Neural cell (in vitro differentiated cells): ENCODE measurements around the gene RGS14.

Experiments used
- CTCF ChIP-seq: fragments of 450-650 bp; IDR thresholded peaks from 2 replicates; pipeline ENCODE4 v1.5.1; 2014; ENCODE audit warnings: antibody characterized with exemption, mild to moderate bottlenecking, moderate library complexity; ENCODE audit not compliant: poor library complexity, severe bottlenecking
- EZH2 ChIP-seq: fragments of 200-600, 300-800 bp; shearing (Covaris generic), sonication (generic); IDR thresholded peaks from 2 replicates; pipeline ENCODE4 v1.6.1; 2014; ENCODE audit warnings: antibody characterized with exemption, low read length, borderline replicate concordance, mild to moderate bottlenecking; ENCODE audit not compliant: insufficient read depth, poor library complexity, severe bottlenecking
- POLR2AphosphoS5 ChIP-seq: IDR thresholded peaks from 2 replicates; pipeline ENCODE4 v1.6.1; 2012
- REST ChIP-seq: IDR thresholded peaks from 2 replicates; pipeline ENCODE4 v1.6.1; 2012; ENCODE audit warnings: borderline replicate concordance
- SMC3 ChIP-seq: fragments of 450-650 bp; conservative IDR thresholded peaks from 2 replicates; pipeline ENCODE4 v1.6.1; 2014; ENCODE audit warnings: antibody characterized with exemption, mild to moderate bottlenecking, moderate library complexity; ENCODE audit not compliant: poor library complexity

GRCh38 chr5:177356746-177357145 is 978 bp upstream of the RGS14 start:
- TF ChIP-seq EZH2 (no peak), CTCF (no peak), POLR2AphosphoS5 (no peak), REST (no peak), SMC3 (no peak)
